ENCODE data around the gene SHISA2. TPM values are rescaled to one million over a fixed set of nuclear protein-coding genes. Genes with fewer than 3 reads are reported as not detected.

SHISA2 gene
- total RNA-seq, 4 donors from 2014 or later = 1.6 to 8.9 (median 2.4) TPM

DNA sequence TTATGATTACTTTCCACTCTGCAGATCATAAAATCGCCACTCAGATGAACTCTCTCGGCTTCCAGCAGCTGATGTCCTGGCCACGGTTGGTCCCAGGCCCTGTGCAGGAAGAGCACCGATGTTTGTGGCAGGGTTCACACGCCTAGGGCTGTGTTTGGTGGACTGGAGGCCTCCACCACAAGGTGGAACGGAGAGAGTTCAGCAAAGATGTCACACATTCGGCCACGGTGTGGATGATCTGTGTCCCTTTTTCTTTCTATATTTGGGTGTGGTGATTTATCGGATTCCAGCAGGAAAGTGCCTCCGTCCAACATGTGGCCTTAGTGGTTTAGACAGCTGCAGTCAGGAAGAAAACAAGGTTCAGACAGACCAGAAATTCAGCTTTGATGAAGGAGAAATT is 521 bp upstream of the SHISA2 start:
- no peak overlapping the region for H3K27ac ChIP-seq
- TF ChIP-seq POLR2AphosphoS5 (IDR thresholded peaks at IDR 0.05) (no peak), EP300 (IDR thresholded peaks at IDR 0.05) (no peak), POLR2A (IDR thresholded peaks at IDR 0.05) (no peak)
- TF ChIP-seq, protein P1, sequence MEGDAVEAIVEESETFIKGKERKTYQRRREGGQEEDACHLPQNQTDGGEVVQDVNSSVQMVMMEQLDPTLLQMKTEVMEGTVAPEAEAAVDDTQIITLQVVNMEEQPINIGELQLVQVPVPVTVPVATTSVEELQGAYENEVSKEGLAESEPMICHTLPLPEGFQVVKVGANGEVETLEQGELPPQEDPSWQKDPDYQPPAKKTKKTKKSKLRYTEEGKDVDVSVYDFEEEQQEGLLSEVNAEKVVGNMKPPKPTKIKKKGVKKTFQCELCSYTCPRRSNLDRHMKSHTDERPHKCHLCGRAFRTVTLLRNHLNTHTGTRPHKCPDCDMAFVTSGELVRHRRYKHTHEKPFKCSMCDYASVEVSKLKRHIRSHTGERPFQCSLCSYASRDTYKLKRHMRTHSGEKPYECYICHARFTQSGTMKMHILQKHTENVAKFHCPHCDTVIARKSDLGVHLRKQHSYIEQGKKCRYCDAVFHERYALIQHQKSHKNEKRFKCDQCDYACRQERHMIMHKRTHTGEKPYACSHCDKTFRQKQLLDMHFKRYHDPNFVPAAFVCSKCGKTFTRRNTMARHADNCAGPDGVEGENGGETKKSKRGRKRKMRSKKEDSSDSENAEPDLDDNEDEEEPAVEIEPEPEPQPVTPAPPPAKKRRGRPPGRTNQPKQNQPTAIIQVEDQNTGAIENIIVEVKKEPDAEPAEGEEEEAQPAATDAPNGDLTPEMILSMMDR (IDR thresholded peaks at IDR 0.05) = no peak
- H3K4me1 ChIP-seq = peaks cover 34% of the 10 kb centered on the region
- peaks cover 70% of the 10 kb centered on the region for H3K27me3 ChIP-seq
- DNase-seq (ENCODE audit: low spot score in 2 of 2) = no peak
- peak overlapping the region; percentile 49 for H3K4me3 ChIP-seq
- no peaks in the 10 kb centered on the region for H3K36me3 ChIP-seq
- WGBS = 46% methylated on average over 9 of the region's 10 CpGs
- H3K9me3 ChIP-seq = no peaks in the 10 kb centered on the region

DNA sequence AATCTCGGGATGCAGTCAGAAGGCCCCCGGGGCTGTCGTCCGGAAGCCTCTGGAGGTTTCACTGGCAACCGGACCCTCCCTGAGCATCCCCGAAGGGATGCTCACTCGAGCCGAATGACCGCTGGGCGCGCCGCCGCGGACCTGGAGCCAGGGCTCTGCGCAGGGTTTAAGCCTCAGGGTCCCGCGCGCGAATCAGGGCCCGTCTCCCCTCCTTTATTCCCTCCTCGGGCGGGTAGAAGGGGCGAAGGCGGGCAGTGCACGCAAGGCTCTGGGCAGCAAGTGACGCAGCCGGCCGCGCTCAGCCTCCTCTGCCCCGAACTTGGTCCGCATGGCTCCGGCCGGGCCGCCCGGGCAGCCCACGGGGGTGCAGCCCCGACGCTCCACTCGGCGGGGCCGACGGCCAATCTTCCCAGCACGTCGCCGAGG is 572 bp downstream of the SHISA2 start:
- no CpG with 5 or more reads among the region's 45 CpGs for WGBS
- Histone ChIP-seq H3K27me3 (peaks cover 73% of the 10 kb centered on the region), H3K4me1 (peaks cover 34% of the 10 kb centered on the region), H3K4me3 (peak overlapping the region; percentile 49), H3K9me3 (no peaks in the 10 kb centered on the region), H3K36me3 (no peaks in the 10 kb centered on the region), H3K27ac (peak overlapping the region; percentile 10)
- DNase-seq (ENCODE audit: low spot score in 2 of 2) = no peak
- TF ChIP-seq POLR2AphosphoS5 (IDR thresholded peaks at IDR 0.05) (no peak), EP300 (IDR thresholded peaks at IDR 0.05) (no peak), POLR2A (IDR thresholded peaks at IDR 0.05) (no peak)
- TF ChIP-seq, protein P1 (IDR thresholded peaks at IDR 0.05) = no peak

DNA sequence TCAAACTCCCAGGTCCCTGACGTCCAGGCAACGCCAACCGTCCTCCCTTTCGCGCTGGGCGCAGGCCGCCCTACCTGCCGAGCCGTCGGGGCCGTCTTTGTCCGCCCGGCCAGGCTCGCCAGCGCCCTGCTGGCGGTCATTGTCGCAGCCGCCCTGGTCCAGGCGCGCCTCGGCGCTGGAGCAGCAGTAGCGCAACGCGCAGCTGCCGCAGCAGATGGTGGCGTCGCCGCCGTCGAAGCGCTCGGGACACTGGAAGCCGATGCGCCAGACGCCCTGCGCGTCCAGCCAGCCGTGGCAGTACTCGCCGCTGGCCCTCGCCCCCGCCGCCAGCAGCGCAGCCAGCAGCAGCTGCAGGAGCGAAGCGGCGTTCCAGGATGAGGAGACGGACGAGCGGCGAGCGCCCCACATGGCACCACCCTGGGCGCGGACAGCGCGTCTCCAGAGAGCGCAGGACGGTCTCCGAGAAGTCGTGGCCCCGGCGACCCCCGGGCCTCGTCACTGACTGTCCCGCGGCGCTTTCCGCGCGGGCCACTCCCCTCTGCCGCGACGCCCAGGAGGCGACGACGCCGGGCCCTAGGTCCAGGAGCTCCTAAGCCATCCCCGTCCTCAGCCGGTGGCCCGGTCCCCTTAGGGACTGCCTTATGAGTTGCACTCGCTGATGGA is 1.1 kb downstream of the SHISA2 start:
- H3K9me3 ChIP-seq = no peaks in the 10 kb centered on the region
- H3K4me3 ChIP-seq = peak overlapping the region; percentile 49
- 2% methylated on average over 36 of the region's 82 CpGs for WGBS
- peaks cover 74% of the 10 kb centered on the region for H3K27me3 ChIP-seq
- TF ChIP-seq, protein P1 (IDR thresholded peaks at IDR 0.05) = no peak
- no peak for TF ChIP-seq POLR2AphosphoS5 (IDR thresholded peaks at IDR 0.05)
- no peak for TF ChIP-seq POLR2A (IDR thresholded peaks at IDR 0.05)
- no peak for TF ChIP-seq EP300 (IDR thresholded peaks at IDR 0.05)
- DNase-seq (ENCODE audit: low spot score in 2 of 2) = no peak
- no peaks in the 10 kb centered on the region for H3K36me3 ChIP-seq
- H3K4me1 ChIP-seq = peaks cover 34% of the 10 kb centered on the region
- H3K27ac ChIP-seq = no peak overlapping the region

DNA sequence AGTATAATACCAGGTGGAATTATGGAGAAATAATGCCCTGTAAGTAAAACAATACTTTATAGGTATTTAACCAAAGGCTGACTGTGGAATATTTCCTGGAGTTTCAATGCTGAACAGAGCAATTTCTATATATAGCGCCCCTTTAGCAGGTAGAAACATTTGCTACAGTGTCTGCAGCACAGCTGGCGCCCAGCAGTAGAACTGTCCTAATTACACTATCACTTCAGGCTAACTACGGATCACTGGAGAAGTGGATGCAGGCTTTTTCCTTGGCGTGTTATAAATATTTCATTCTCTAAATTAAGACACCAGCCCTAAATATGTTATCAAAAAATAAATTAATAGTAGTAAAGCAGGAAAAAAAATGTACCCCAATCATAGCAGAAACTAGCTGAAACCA is 3.1 kb downstream of the SHISA2 start:
- TF ChIP-seq EP300 (IDR thresholded peaks at IDR 0.05) (no peak), POLR2A (IDR thresholded peaks at IDR 0.05) (no peak), POLR2AphosphoS5 (IDR thresholded peaks at IDR 0.05) (no peak)
- TF ChIP-seq, protein P1 (IDR thresholded peaks at IDR 0.05) = no peak
- no peaks in the 10 kb centered on the region for H3K9me3 ChIP-seq
- WGBS = 35% methylated on average over 4 of the region's 4 CpGs

DNA sequence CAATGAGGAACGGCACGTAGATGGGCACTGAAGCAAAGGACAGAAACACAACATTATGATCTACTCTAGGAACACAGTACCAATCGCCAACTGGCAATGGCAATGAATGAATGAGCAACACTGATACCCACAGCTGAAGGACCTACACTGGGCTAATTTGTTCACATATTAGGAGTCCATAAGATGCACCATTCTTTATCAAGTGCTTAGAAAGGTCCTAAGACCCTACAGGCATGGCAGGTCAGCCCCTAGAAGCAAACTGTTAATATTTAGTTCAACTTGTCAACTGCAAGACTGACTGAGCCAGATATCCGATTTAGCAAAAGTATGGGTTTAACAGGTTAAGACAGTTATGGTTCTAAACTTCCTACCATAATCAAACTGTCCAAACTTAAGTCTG is 4.8 kb downstream of the SHISA2 start:
- TF ChIP-seq POLR2A (IDR thresholded peaks at IDR 0.05) = no peak
- TF ChIP-seq, protein P1 (IDR thresholded peaks at IDR 0.05) = no peak
- TF ChIP-seq POLR2AphosphoS5 (IDR thresholded peaks at IDR 0.05) = no peak
- no peak for TF ChIP-seq EP300 (IDR thresholded peaks at IDR 0.05)
- Histone ChIP-seq H3K9me3 (no peaks in the 10 kb centered on the region), H3K4me1 (peaks cover 31% of the 10 kb centered on the region), H3K36me3 (no peaks in the 10 kb centered on the region), H3K27me3 (peaks cover 53% of the 10 kb centered on the region), H3K27ac (no peak overlapping the region), H3K4me3 (no peak overlapping the region)
- WGBS = 91% methylated on average over 4 of the region's 4 CpGs
- DNase-seq (ENCODE audit: low spot score in 2 of 2) = no peak

More for the DNA sequence above, 3.1 kb downstream of the SHISA2 start:
- Histone ChIP-seq H3K36me3 (no peaks in the 10 kb centered on the region), H3K4me1 (peaks cover 34% of the 10 kb centered on the region), H3K4me3 (peak overlapping the region; percentile 49), H3K27me3 (peaks cover 67% of the 10 kb centered on the region), H3K27ac (no peak overlapping the region)
- DNase-seq (ENCODE audit: low spot score in 2 of 2) = no peak

Measured in suprapubic skin (tissue), 4 donors.